K562 (cell line): ENCODE measurements around the gene GAB2. TPM values are rescaled to one million over a fixed set of nuclear protein-coding genes. Genes with fewer than 3 reads are reported as not detected.

Experiments used
- EGR1 ChIP-seq: fragments of 450-650 bp; conservative IDR thresholded peaks from 2 replicates; pipeline ENCODE4 v1.6.1; 2017; ENCODE audit warnings: mild to moderate bottlenecking
- RBM25 ChIP-seq: fragments of 200-400 bp; formaldehyde crosslinking; IDR thresholded peaks from 2 replicates; pipeline ENCODE4 v1.6.1; 2018; ENCODE audit warnings: low read length, low read depth, moderate library complexity; ENCODE audit not compliant: severe bottlenecking
- RERE ChIP-seq: sonication (generic); formaldehyde crosslinking; IDR thresholded peaks from 2 replicates; pipeline ENCODE4 v1.8.0; 2023; ENCODE audit warnings: missing genetic modification reagents, mild to moderate bottlenecking, borderline replicate concordance
- SRF ChIP-seq, 2 experiments: fragments of 250-450, 450-650 bp in 1 of 2; sonication (Bioruptor Pico) in 1 of 2; sonication (generic) in 1 of 2; formaldehyde crosslinking; IDR thresholded peaks; 2 replicates each; pipeline versions ENCODE4 v1.5.0 to v1.5.1; 2020 to 2022; ENCODE audit warnings: mild to moderate bottlenecking in 1 of 2, missing genetic modification reagents in 1 of 2
- ZBTB40 ChIP-seq, 2 experiments: fragments of 450-650 bp in 1 of 2; sonication (generic) in 1 of 2; formaldehyde crosslinking in 1 of 2; IDR thresholded peaks; 2 replicates each; pipeline versions ENCODE4 v1.7.1 to v1.9.0; 2016 to 2022; ENCODE audit warnings: inconsistent platforms in 1 of 2, mild to moderate bottlenecking in 1 of 2, missing genetic modification reagents in 1 of 2
- ZSCAN32 ChIP-seq: fragments of 450-650 bp; formaldehyde crosslinking; IDR thresholded peaks from 2 replicates; pipeline ENCODE4 v1.4.0; 2020; ENCODE audit warnings: mild to moderate bottlenecking, moderate library complexity
- polyA plus RNA-seq, 8 experiments: library from polyadenylated mRNA; depleted of rRNA in 4 of 8; stranded (reverse) in 5 of 8; unstranded in 3 of 8; fragments of >200 nt; fragmentation: Nextera tagmentation in 2 of 8; fragmentation: Illumina TruSeq in 1 of 8; extraction: Ambion mirVana in 2 of 8; extraction: Trizol in 1 of 8; gene quantifications; 2 replicates each; pipeline versions ENCODE4 v1.2.1 to v1.2.3, GENCODE V29; 2011 to 2014; ENCODE audit warnings: inconsistent platforms in 1 of 8, missing spikeins in 1 of 8
- total RNA-seq, 7 experiments: library from RNA; depleted of rRNA in 6 of 7; stranded (reverse); fragments of >200 nt in 6 of 7; fragmentation: Illumina TruSeq in 2 of 7; extraction: Trizol in 2 of 7; gene quantifications; 2 replicates each; pipeline versions ENCODE4 v1.2.1 to v1.2.3, GENCODE V29; 2011 to 2021; ENCODE audit warnings: low replicate concordance in 1 of 7

The GAB2 gene
- total and polyA plus RNA-seq, 9 of the 15 experiments (the other 6 are each of a cell fraction or from before 2014, with no cell fraction given), result 2.3 to 35.2 (median 16.1) TPM

DNA sequence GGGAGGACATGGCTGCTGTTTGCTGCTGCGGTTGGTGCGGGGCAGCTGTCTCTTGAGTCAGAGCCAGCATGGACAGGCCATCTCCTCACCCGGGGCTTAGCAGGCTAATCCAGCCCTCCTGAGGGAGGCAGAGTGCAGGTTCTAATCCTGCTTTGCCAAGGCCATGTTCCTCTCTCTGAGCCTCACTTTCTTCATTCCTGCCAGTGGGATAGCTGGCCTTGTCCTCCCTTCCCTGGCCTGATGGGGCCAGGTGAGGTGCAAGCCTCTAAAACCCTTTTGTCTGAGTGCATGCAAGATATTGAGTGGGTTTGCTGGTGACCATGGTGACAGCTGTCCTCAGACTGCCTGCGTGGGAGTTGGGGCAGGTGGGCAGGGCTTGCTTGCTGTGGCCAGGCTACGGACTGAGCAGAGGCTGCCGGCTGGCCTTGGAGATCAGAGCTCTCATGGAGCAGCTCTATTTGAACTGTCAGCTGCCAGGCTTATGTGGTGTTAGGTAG is 225.3 kb downstream of the GAB2 start (continued):
- no peak for TF ChIP-seq RBM25
- TF ChIP-seq RERE, result no peak
- no peak for TF ChIP-seq ZSCAN32 (CRISPR knock-in tag)
- no peak for TF ChIP-seq SRF (CRISPR knock-in tag; IDR thresholded peaks at IDR 0.05)
- TF ChIP-seq ZBTB40 (IDR thresholded peaks at IDR 0.05), result no peak
- no peak for TF ChIP-seq ZBTB40 (CRISPR knock-in tag; IDR thresholded peaks at IDR 0.05)
- TF ChIP-seq EGR1, result peak; percentile 96
